EL (cell line): ENCODE data around the gene TNFRSF8.
A peak's percentile ranks its signal among the peaks of the same experiment; 100 is the strongest.

Source experiments
- DNase-seq: peaks from one replicate; pipeline ENCODE4 v3.0.0-alpha.2; 2016

The TNFRSF8 gene

GRCh38 chr1:12123172-12123571 lies 60.1 kb downstream of the TNFRSF8 start:
- DNase-seq, result no peak

- DNase-seq, result peak; percentile 68
Observed at GRCh38 chr1:12124693-12125421, 61.8 kb downstream of the TNFRSF8 start.

DNA sequence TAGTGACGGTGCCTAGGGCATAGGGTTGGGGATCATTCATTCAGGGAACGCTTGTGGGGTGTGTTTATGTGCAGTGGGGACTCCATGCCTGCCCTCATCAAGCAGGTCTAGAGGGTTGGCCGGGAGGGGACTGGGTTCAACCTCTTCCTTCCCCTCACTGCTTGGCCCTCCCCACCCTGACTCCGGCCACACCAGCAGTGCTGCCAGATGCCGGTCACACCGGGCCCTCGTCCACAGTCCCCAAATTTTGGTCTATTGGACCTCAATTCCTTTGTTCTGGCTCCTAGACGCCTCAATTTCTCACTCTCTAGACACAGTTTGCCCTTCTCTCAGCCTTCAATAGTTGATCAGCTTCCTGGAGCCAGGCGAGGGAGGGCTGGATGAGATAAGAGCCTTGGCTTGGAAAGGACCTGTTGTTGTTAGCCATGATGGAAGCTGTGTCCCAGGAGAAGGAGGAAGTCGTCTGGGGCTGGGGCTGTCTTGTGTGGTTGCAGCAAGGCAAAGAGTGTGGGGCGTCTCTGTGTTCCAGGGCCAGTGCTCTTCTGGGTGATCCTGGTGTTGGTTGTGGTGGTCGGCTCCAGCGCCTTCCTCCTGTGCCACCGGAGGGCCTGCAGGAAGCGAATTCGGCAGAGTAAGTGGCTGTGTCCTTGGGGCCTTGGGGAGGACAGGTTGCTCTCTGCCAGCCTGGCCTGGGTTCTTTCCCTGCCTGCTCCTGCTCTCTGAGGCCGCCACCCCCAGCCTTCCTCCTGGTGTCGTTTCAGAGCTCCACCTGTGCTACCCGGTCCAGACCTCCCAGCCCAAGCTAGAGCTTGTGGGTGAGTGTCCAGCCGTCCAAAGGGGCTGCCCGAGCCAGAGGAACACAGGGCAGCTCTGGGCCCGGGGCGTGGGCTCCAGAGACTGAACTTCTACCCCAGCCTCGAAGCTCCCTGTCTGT lies 62.6 kb downstream of the TNFRSF8 start:
- no peak for DNase-seq

DNA sequence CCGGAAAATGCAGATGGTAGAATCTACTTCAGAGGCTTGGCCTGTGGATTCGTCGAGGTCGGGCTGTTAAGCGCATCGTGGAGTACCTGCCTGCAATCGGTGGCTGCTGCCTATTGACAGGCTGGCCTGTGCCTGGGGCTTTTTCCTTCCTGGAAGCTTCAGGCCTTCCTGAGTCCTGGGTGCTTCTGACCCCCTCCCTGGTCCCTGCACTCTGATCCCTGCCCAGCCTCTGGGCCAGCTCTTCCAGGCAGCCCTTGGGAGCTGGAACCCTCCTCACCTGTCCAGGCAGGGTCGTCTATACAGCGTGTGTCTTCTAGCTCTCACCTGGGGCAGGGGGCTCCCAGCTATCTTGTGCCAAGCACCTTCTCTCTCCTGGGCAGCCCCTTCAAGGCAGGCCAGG lies 63.7 kb downstream of the TNFRSF8 start:
- no peak for DNase-seq

GRCh38 chr1:12127206-12127810 lies 64.2 kb downstream of the TNFRSF8 start:
- no peak for DNase-seq

GRCh38 chr1:12128120-12128519 lies 65.0 kb downstream of the TNFRSF8 start:
- no peak for DNase-seq

- DNase-seq, result no peak
Observed at GRCh38 chr1:12129624-12130023, 66.5 kb downstream of the TNFRSF8 start.

DNA sequence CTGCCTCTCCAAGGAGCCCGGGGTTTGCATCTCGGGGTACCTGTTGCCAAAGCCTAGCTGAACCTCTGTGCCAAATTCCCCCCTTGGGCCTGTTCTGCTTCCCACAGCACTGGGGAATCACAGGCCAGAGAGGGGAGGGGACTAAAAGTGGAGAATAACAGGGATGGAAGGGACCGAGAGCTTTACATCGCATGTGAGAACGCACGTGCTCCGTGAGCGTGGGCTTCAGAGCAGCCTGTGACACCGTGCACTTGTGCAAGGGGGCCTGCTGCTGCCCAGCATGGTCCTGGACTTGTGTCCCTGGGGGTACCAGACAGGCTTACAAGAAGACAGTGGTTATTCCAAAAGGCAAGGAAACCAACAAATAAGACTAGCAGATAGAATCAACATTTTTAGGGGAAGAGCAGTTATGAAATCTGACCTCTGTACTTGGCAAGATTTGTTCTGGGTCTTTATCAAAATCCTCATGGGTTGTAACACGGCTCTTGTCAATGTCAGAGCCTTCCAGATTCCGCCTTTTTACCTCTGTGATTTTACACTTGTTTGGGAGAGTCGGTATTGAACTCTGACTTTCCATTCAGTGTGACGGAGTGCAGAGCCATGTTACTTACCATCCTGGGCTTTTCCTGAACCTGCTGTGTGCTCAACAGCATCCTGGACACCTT lies 67.5 kb downstream of the TNFRSF8 start:
- DNase-seq, result no peak

GRCh38 chr1:12132078-12132477 lies 69.0 kb downstream of the TNFRSF8 start:
- peak; percentile 94 for DNase-seq

DNA sequence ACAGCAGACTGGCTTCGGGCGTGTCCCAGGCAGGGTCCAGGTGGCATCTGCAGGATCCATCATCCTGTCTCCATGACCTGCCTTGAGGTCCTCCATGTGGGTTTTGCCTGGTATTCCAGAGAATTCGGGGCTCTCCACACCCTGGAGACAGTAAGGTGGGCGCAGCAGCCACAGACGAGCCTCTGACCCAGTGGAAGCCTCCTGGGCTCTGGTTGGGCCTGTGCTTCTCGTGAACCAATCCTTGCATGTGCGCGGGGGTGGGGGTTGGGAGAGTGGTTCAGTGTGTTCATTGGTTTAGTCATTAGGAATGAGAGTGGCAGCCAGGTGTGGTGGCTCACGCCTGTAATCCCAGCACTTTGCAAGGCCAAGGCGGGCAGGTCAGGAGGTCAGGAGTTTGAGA lies 71.6 kb downstream of the TNFRSF8 start:
- DNase-seq, result no peak

DNA sequence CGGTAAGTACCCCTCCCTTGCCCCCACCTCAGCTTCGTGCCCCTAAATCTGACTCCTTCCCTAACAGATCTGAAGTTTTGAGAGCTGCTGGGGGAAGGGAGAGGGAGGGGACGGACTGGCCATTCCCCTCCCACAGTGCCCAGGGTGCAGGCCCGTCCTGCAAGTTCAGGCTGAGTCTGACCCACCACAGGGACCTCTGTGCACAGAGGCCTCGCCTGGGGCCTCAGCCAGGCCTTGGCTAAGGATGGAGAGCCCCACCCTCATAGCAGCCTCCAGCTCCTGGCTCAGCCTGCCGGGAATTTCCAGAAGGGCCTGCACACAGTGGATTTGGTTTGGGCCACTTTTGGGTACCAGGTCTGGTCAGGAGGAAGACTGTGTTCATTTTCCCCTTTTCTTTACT lies 72.5 kb downstream of the TNFRSF8 start:
- no peak for DNase-seq

DNA sequence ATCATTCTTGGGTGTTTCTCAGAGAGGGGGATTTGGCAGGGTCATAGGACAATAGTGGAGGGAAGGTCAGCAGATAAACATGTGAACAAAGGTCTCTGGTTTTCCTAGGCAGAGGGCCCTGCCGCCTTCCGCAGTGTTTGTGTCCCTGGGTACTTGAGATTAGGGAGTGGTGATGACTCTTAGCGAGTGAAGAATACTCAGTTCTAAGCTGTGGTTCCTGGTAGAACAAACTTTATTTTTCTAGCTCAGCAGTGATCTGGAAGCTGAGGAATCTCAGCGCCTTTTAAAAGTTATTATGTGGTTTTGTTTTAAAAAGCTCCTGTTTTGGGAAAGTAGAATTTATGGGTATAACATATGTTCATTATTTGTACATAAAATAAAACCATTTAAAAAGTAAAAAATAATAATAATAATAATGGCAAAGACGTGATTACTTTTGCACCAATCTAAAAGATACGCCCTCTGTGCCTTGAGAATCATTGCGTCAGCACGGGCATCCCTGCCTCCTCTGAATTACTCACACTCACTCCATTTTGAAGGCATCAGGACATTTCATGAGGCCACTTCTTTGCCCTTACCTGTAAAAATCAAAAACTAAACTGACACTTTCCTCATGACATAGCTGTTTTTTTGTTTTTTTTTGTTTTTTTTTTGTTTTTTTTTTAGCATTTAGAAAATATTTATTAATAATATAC lies 74.0 kb downstream of the TNFRSF8 start:
- DNase-seq, result no peak

- no peak for DNase-seq
Observed at GRCh38 chr1:12138196-12139168, 75.4 kb downstream of the TNFRSF8 start.

DNA sequence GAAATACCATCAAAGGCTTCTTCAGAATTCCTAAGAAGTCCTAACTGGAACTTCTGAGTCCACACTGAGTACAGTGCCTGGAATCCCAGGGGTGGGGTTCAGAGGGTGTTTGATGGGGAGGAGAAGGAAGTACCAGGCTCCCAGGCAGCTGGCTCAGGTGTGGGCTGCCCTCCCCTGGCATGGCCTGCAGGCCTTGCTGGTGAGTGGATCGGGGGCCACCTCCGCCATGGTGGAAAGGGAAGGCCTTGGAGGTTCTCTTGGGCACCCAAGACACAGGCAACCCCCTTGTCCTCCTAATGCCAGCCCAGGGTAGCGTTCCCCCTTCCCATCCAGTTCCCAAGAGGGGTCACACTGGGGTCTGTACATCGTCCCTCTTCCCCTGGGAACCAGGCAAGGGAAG lies 76.9 kb downstream of the TNFRSF8 start:
- no peak for DNase-seq

DNA sequence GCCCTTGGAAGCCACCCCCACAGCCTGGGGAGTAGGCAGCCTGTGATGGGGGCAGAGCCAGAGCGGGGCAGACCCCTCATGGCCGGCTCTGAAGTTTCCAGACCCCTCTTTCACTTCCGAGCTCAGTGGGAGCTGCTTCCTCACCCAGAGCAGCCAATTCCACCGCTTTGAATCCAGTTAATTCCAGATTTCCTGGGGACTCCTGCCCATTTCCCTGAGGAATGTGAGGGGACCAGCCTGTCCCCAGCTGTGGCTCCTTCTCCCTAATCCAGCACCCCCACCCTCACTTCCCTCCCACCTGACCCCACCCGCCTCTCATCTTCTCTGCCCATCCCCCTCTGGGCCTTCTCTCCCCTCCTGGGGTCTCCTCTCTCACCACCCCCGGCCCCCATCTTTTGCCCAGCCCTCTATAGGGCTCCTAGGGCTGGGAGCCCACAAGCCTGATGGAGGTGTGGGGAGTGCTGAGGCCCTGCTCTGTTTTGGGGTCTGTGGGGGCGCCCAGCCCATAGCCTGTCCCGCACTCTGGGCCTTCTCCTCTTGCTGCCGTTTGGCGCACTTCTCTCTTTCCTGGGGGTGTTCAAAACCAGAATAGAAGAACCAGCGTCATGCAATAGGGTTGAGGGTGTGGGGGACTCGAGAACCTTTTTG lies 77.5 kb downstream of the TNFRSF8 start:
- no peak for DNase-seq

GRCh38 chr1:12141163-12141850 lies 78.2 kb downstream of the TNFRSF8 start:
- no peak for DNase-seq

DNA sequence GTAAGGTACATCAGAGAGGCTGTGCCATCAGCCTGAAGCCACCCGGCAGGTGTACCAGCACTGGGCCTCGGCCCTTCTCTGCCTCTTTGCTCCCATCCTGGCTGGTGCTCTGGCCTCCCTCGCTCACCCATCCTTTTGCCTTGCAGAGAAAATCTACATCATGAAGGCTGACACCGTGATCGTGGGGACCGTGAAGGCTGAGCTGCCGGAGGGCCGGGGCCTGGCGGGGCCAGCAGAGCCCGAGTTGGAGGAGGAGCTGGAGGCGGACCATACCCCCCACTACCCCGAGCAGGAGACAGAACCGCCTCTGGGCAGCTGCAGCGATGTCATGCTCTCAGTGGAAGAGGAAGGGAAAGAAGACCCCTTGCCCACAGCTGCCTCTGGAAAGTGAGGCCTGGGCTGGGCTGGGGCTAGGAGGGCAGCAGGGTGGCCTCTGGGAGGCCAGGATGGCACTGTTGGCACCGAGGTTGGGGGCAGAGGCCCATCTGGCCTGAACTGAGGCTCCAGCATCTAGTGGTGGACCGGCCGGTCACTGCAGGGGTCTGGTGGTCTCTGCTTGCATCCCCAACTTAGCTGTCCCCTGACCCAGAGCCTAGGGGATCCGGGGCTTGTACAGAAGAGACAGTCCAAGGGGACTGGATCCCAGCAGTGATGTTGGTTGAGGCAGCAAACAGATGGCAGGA lies 79.2 kb downstream of the TNFRSF8 start:
- no peak for DNase-seq

- no peak for DNase-seq
Observed at GRCh38 chr1:12142891-12143630, 80.0 kb downstream of the TNFRSF8 start.
